H1 (cell line): Measurements from ENCODE around the gene EEF1A2. TPM values are rescaled to one million over a fixed set of nuclear protein-coding genes. Genes with fewer than 3 reads are reported as not detected.

Source experiments
- CTCF ChIA-PET: fragments of 300-600 bp; sonication (Branson Sonifier 250); formaldehyde crosslinking; loops from one replicate; lab custom pipeline; 2021; ENCODE audit not compliant: partially characterized antibody; lab: Charles Lee
- POLR2A ChIA-PET: fragments of 300-600 bp; sonication (Branson Sonifier 250); formaldehyde crosslinking; loops from one replicate; lab custom pipeline; 2021; ENCODE audit warnings: inconsistent platforms; ENCODE audit not compliant: partially characterized antibody; lab: Charles Lee
- DNase-seq, 2 experiments: peaks; one replicate each; pipeline versions ENCODE4 v3.0.0 to v3.0.0-alpha.2; 2010 to 2022; ENCODE audit warnings: low spot score in 2 of 2, low read depth in 1 of 2, mixed read lengths in 1 of 2
- FAIRE-seq: peaks from 2 replicates; lab custom pipeline; 2011; peaks lifted over from hg19 to GRCh38; lab: Jason Lieb, UNC
- H2AFZ ChIP-seq: 2 replicates; pipeline ENCODE4 v1.8.1; 2012; ENCODE audit warnings: low read length, inconsistent platforms
- H2AK5ac ChIP-seq: 2 replicates; pipeline ENCODE4 v1.6.1; 2013; ENCODE audit warnings: low read depth, low read length
- H2BK120ac ChIP-seq: replicated peaks from 2 replicates; pipeline ENCODE3; 2013; ENCODE audit warnings: low read depth, low read length, inconsistent platforms
- H2BK12ac ChIP-seq: 2 replicates; pipeline ENCODE4 v1.6.1; 2013; ENCODE audit warnings: low read depth, low read length
- H2BK15ac ChIP-seq: 2 replicates; pipeline ENCODE4 v1.6.1; 2013; ENCODE audit warnings: low read length
- H2BK20ac ChIP-seq: 2 replicates; pipeline ENCODE4 v1.6.1; 2013; ENCODE audit warnings: low read length
- H2BK5ac ChIP-seq: 2 replicates; pipeline ENCODE4 v1.6.1; 2013; ENCODE audit warnings: low read depth, low read length
- H3K14ac ChIP-seq: 2 replicates; pipeline ENCODE4 v1.6.1; 2013; ENCODE audit warnings: inconsistent platforms; ENCODE audit not compliant: insufficient read length
- H3K18ac ChIP-seq: 2 replicates; pipeline ENCODE4 v1.6.1; 2013; ENCODE audit warnings: low read length; ENCODE audit errors: extremely low read depth
- H3K23ac ChIP-seq: 2 replicates; pipeline ENCODE4 v1.6.1; 2013; ENCODE audit warnings: inconsistent platforms; ENCODE audit not compliant: insufficient read length
- H3K23me2 ChIP-seq: 2 replicates; pipeline ENCODE4 v1.6.1; 2013; ENCODE audit warnings: low read depth, low read length
- H3K27ac ChIP-seq: 2 replicates; pipeline ENCODE4 v1.6.1; 2011; ENCODE audit warnings: low read depth, low read length, inconsistent platforms
- H3K27me3 ChIP-seq, 4 experiments: replicated peaks in 1 of 4; 1 replicate in 1 of 4; 2 replicates in 3 of 4; pipeline versions ENCODE4 v1.6.1 to v1.8.1; 2011 to 2013; ENCODE audit warnings: low read length in 3 of 4, mild to moderate bottlenecking in 3 of 4, inconsistent platforms in 2 of 4, mixed read lengths in 2 of 4, moderate library complexity in 1 of 4; ENCODE audit not compliant: control insufficient read depth in 3 of 4, insufficient read depth in 3 of 4; ENCODE audit errors: extremely low read depth in 1 of 4
- H3K36me3 ChIP-seq, 4 experiments: 2 replicates each; pipeline versions ENCODE4 v1.6.1 to v1.8.1; 2011 to 2013; ENCODE audit warnings: mild to moderate bottlenecking in 4 of 4, low read length in 3 of 4, moderate library complexity in 2 of 4, control low read depth in 1 of 4, inconsistent platforms in 1 of 4; ENCODE audit not compliant: insufficient read depth in 4 of 4, control insufficient read depth in 2 of 4
- H3K4ac ChIP-seq: replicated peaks from 2 replicates; pipeline ENCODE3; 2013; ENCODE audit warnings: low read length, low read depth, mixed read lengths, inconsistent platforms; ENCODE audit not compliant: insufficient read length
- H3K4me1 ChIP-seq, 4 experiments: replicated peaks in 1 of 4; 1 replicate in 1 of 4; 2 replicates in 3 of 4; pipeline versions ENCODE4 v1.6.1 to v1.8.1; 2011 to 2013; ENCODE audit warnings: low read length in 3 of 4, inconsistent platforms in 2 of 4, mixed read lengths in 1 of 4; ENCODE audit not compliant: insufficient read depth in 4 of 4, control insufficient read depth in 3 of 4
- H3K4me2 ChIP-seq, 2 experiments: 2 replicates each; pipeline versions ENCODE4 v1.6.1 to v1.8.1; 2011 to 2013; ENCODE audit warnings: low read depth in 2 of 2, low read length in 2 of 2, control low read depth in 1 of 2, inconsistent platforms in 1 of 2, mild to moderate bottlenecking in 1 of 2; ENCODE audit not compliant: insufficient read depth in 1 of 2
- H3K4me3 ChIP-seq, 4 experiments: fragments of 200-600, 300-600 bp in 1 of 4; sonication (generic), shearing (Covaris generic), sonication (Bioruptor Twin) in 1 of 4; 2 replicates each; pipeline versions ENCODE4 v1.5.1 to v1.8.1; 2011 to 2016; ENCODE audit warnings: low read length in 4 of 4, low read depth in 3 of 4, control low read depth in 2 of 4, inconsistent platforms in 2 of 4, mild to moderate bottlenecking in 2 of 4, mixed read lengths in 1 of 4, moderate library complexity in 1 of 4; ENCODE audit not compliant: insufficient read depth in 2 of 4; ENCODE audit errors: extremely low read depth in 1 of 4
- H3K56ac ChIP-seq: replicated peaks from 2 replicates; pipeline ENCODE3; 2013; ENCODE audit warnings: low read depth, mild to moderate bottlenecking, mixed read lengths, low read length, inconsistent platforms; ENCODE audit not compliant: insufficient read length
- H3K79me1 ChIP-seq: 2 replicates; pipeline ENCODE4 v1.6.1; 2013; ENCODE audit warnings: low read depth, low read length, control low read depth
- H3K79me2 ChIP-seq, 2 experiments: 2 replicates each; pipeline versions ENCODE4 v1.6.1 to v1.8.1; 2012 to 2013; ENCODE audit warnings: low read length in 2 of 2, mild to moderate bottlenecking in 2 of 2, inconsistent platforms in 1 of 2; ENCODE audit not compliant: insufficient read depth in 2 of 2, control insufficient read depth in 1 of 2
- H3K9ac ChIP-seq, 4 experiments: replicated peaks in 1 of 4; 1 replicate in 1 of 4; 2 replicates in 3 of 4; pipeline versions ENCODE4 v1.6.1 to v1.8.1; 2011 to 2013; ENCODE audit warnings: low read depth in 3 of 4, low read length in 3 of 4, control low read depth in 2 of 4, mild to moderate bottlenecking in 2 of 4, moderate library complexity in 2 of 4, inconsistent platforms in 1 of 4; ENCODE audit errors: extremely low read depth in 1 of 4
- H3K9me3 ChIP-seq, 2 experiments: 2 replicates each; pipeline versions ENCODE4 v1.6.1 to v1.8.1; 2012 to 2013; ENCODE audit warnings: mild to moderate bottlenecking in 2 of 2, moderate library complexity in 2 of 2, control low read depth in 1 of 2, inconsistent platforms in 1 of 2, low read depth in 1 of 2, low read length in 1 of 2, mixed read lengths in 1 of 2; ENCODE audit not compliant: insufficient read depth in 2 of 2
- H4K20me1 ChIP-seq, 2 experiments: replicated peaks in 1 of 2; 2 replicates each; pipeline versions ENCODE3 to v1.8.1; 2011 to 2013; ENCODE audit warnings: inconsistent platforms in 2 of 2, low read length in 2 of 2, mild to moderate bottlenecking in 1 of 2; ENCODE audit not compliant: insufficient read depth in 2 of 2, control insufficient read depth in 1 of 2
- H4K5ac ChIP-seq: 2 replicates; pipeline ENCODE4 v1.6.1; 2013; ENCODE audit warnings: low read length, low read depth, mixed read lengths, inconsistent platforms; ENCODE audit not compliant: insufficient read length
- H4K8ac ChIP-seq: 2 replicates; pipeline ENCODE4 v1.8.0; 2013; ENCODE audit warnings: mild to moderate bottlenecking, moderate library complexity, low read length, inconsistent platforms; ENCODE audit not compliant: insufficient read depth; ENCODE audit errors: extremely low read depth
- H4K91ac ChIP-seq: replicated peaks from 2 replicates; pipeline ENCODE3; 2013; ENCODE audit warnings: low read length, mixed read lengths, inconsistent platforms; ENCODE audit not compliant: insufficient read length
- ASH2L ChIP-seq: fragments of 200-600, 300-600 bp; sonication (generic); IDR thresholded peaks from one replicate; pipeline ENCODE4 v1.7.1; 2017; ENCODE audit warnings: low read length
- CBX5 ChIP-seq: fragments of 300-800, 300-1000 bp; sonication (generic); IDR thresholded peaks from 2 replicates; pipeline ENCODE4 v1.7.1; 2016; ENCODE audit warnings: antibody characterized with exemption, low read length, low read depth
- CHD2 ChIP-seq: IDR thresholded peaks from 2 replicates; pipeline ENCODE4 v1.6.1; 2012; ENCODE audit warnings: low read length, improper control_type of control experiment
- KDM4A ChIP-seq: IDR thresholded peaks from one replicate; pipeline ENCODE4 v1.7.1; 2012; ENCODE audit warnings: low read depth, mild to moderate bottlenecking, moderate library complexity, low read length, inconsistent platforms; ENCODE audit not compliant: severe bottlenecking
- NANOG ChIP-seq: IDR thresholded peaks from 2 replicates; pipeline ENCODE4 v1.6.1; 2011; ENCODE audit warnings: low read length, low read depth, mild to moderate bottlenecking, inconsistent platforms; ENCODE audit not compliant: insufficient read depth, poor library complexity, severe bottlenecking
- RAD21 ChIP-seq, 2 experiments: IDR thresholded peaks in 1 of 2; conservative IDR thresholded peaks in 1 of 2; 2 replicates each; pipeline ENCODE4 v1.6.1; 2011; ENCODE audit warnings: low read depth in 2 of 2, low read length in 2 of 2, improper control_type of control experiment in 1 of 2, inconsistent platforms in 1 of 2, mild to moderate bottlenecking in 1 of 2, moderate library complexity in 1 of 2
- RBBP5 ChIP-seq: IDR thresholded peaks from 2 replicates; pipeline ENCODE4 v1.7.1; 2012; ENCODE audit warnings: low read depth, mild to moderate bottlenecking, inconsistent platforms, low read length, moderate library complexity, borderline replicate concordance
- SIRT6 ChIP-seq: IDR thresholded peaks from one replicate; pipeline ENCODE4 v1.7.1; 2012; ENCODE audit warnings: low read length, inconsistent platforms
- SP4 ChIP-seq: IDR thresholded peaks from 2 replicates; pipeline ENCODE4 v1.6.1; 2012; ENCODE audit warnings: low read length, inconsistent platforms
- TAF1 ChIP-seq: IDR thresholded peaks from 2 replicates; pipeline ENCODE4 v1.6.1; 2011; ENCODE audit warnings: mild to moderate bottlenecking, low read depth, low read length
- TEAD4 ChIP-seq: IDR thresholded peaks from 2 replicates; pipeline ENCODE4 v1.6.1; 2012; ENCODE audit warnings: low read depth, low read length, inconsistent platforms, mixed read lengths
- YY1 ChIP-seq: IDR thresholded peaks from 2 replicates; pipeline ENCODE4 v1.6.1; 2011; ENCODE audit warnings: low read depth, mild to moderate bottlenecking, low read length
- WGBS, 2 experiments: shearing (Covaris generic) in 1 of 2; methylation state at CpG; one replicate each; pipeline versions ENCODE4 v1.1.6 to v1.1.7; 2013 to 2015; ENCODE audit warnings: low lambda C conversion rate in 2 of 2, mixed read lengths in 2 of 2, inconsistent platforms in 1 of 2, low coverage in 1 of 2, missing lambda C conversion rate in 1 of 2; ENCODE audit not compliant: insufficient replicate concordance in 2 of 2, insufficient coverage in 1 of 2, insufficient read length in 1 of 2; ENCODE audit errors: extremely low coverage in 1 of 2, missing lambda C conversion rate in 1 of 2; 5-methylcytosine and 5-hydroxymethylcytosine counted together
- polyA plus RNA-seq, 7 experiments: library from polyadenylated mRNA; depleted of rRNA in 3 of 7; stranded (reverse) in 5 of 7; unstranded in 2 of 7; fragments of >200 nt in 5 of 7; fragments of 200-250 nt in 2 of 7; gene quantifications; 1 replicate in 5 of 7; 2 replicates in 1 of 7; 4 replicates in 1 of 7; pipeline versions ENCODE4 v1.2.1 to v1.2.3, GENCODE V29; 2011 to 2013; ENCODE audit warnings: missing spikeins in 2 of 7, mixed read lengths in 2 of 7
- total RNA-seq: library from RNA; stranded (reverse); fragmentation: NEBNext Ultra II Directional; extraction: Animal tissue kit (Norgen Biotek cat#: 25700); gene quantifications from 2 replicates; pipeline ENCODE4 v1.2.1, GENCODE V29; 2021

The EEF1A2 gene
- total and polyA plus RNA-seq, 2 of the 8 experiments (the other 6 are each of a cell fraction or from before 2014, with no cell fraction given) = 7.4 to 25.8 TPM

GRCh38 chr20:63471002-63471716 lies 27.7 kb downstream of the EEF1A2 start:
- 12% methylated on average over 15 of the region's 46 CpGs; no CpG with 5 or more reads in 1 of the 2 experiments for WGBS, 2 experiments
- Histone ChIP-seq H2BK20ac (no peak overlapping the region), H4K8ac (peak overlapping the region; percentile 84; the same call in 1 of the 2 replicates), H3K9ac (peak overlapping the region in 2 of 4 experiments; percentile 29 to 53; a peak in 3 of 7 replicates), H3K27ac (no peak overlapping the region), H3K4me2 (peak overlapping the region; percentile 83 to 91), H2BK12ac (peak overlapping the region; percentile 80; the same call in 1 of the 2 replicates), H4K5ac (peak overlapping the region; percentile 70), H3K36me3 (no peaks in the 10 kb centered on the region), H3K79me2 (peaks cover 15 to 50% of the 10 kb centered on the region in 2 experiments; a peak in 3 of 4 replicates), H3K79me1 (peaks cover 23% of the 10 kb centered on the region), H3K56ac (no peak overlapping the region), H4K91ac (peak overlapping the region; percentile 87), H2BK15ac (0 out of 2 replicates have a peak overlapping the region, but pooled peaks have one; percentile 65), H3K4ac (no peak overlapping the region), H3K9me3 (no peaks in the 10 kb centered on the region), H3K23ac (no peak overlapping the region), H3K4me3 (peak overlapping the region; percentile 72 to 94 (median 82)), H3K23me2 (peaks cover 6% of the 10 kb centered on the region; the same call in 1 of the 2 replicates), H2BK5ac (peak overlapping the region; percentile 16; the same call in 1 of the 2 replicates), H3K18ac (peak overlapping the region; percentile 90), H2AFZ (no peak overlapping the region), H4K20me1 (peaks cover 2 to 16% of the 10 kb centered on the region in 2 experiments), H3K4me1 (peaks cover 0 to 21% (median 10%) of the 10 kb centered on the region in 4 experiments; a peak in 6 of 7 replicates), H2BK120ac (peak overlapping the region; percentile 47), H3K27me3 (peaks cover 0 to 16% (median 5%) of the 10 kb centered on the region in 4 experiments; a peak in 4 of 7 replicates), H3K14ac (peak overlapping the region; percentile 79), H2AK5ac (no peak overlapping the region)
- FAIRE-seq (no peak), DNase-seq (no peak)
- CTCF ChIA-PET = interaction anchor here (0.9 to 3.2 kb wide), 5 partner anchors 11 to 191 kb away, joined by 3 to 9 read pairs (median 6); no protein-coding TSS in a partner anchor
- TF ChIP-seq TAF1 = no peak
- TF ChIP-seq SP4 = no peak
- TF ChIP-seq SIRT6 = no peak
- TF ChIP-seq CBX5 = no peak
- TF ChIP-seq ASH2L = peak; percentile 52
- TF ChIP-seq YY1 = peak; percentile 95
- TF ChIP-seq NANOG = no peak
- peak; percentile 50 for TF ChIP-seq KDM4A
- TF ChIP-seq RBBP5 = peak; percentile 24; the same call in 1 of the 2 replicates
- peak; percentile 19; the same call in 1 of the 2 replicates for TF ChIP-seq TEAD4
- no peak for TF ChIP-seq RAD21 (IDR thresholded peaks at IDR 0.05 in 1 of 2, conservative IDR thresholded peaks at IDR 0.05 in 1 of 2; ENCODE audit: low read depth in 2 of 2, low read length in 2 of 2)
- TF ChIP-seq CHD2 = no peak
- POLR2A ChIA-PET = interaction anchor here (0.9 to 2.6 kb wide), 11 partner anchors 10 to 30 kb away, joined by 3 to 9 read pairs (median 4); no protein-coding TSS in a partner anchor
